Colonic mucosa (tissue), 4 donors: ENCODE measurements around the gene ASAP3. TPM values are rescaled to one million over a fixed set of nuclear protein-coding genes. Genes with fewer than 3 reads are reported as not detected.

Experiments used
- DNase-seq: peaks from one replicate; pipeline ENCODE4 v3.0.0-alpha.2; 2020
- H3K27ac ChIP-seq: fragments of 200-600 bp; one replicate; pipeline ENCODE4 v1.8.0; 2021
- H3K27me3 ChIP-seq: fragments of 200-600 bp; one replicate; pipeline ENCODE4 v1.8.0; 2021
- H3K36me3 ChIP-seq: fragments of 200-600 bp; one replicate; pipeline ENCODE4 v1.8.0; 2021
- H3K4me1 ChIP-seq: fragments of 200-600 bp; one replicate; pipeline ENCODE4 v1.8.0; 2021; ENCODE audit warnings: mild to moderate bottlenecking
- H3K4me3 ChIP-seq: fragments of 200-600 bp; one replicate; pipeline ENCODE4 v1.8.0; 2021
- H3K9ac ChIP-seq, 2 donors: one replicate each; pipeline ENCODE4 v1.7.0; 2013; ENCODE audit warnings: control low read depth in 2 of 2, low read depth in 2 of 2, low read length in 2 of 2
- H3K9me3 ChIP-seq: fragments of 200-600 bp; one replicate; pipeline ENCODE4 v1.8.0; 2021
- intact Hi-C: fragments of 100-400 bp; cut with DNase I; formaldehyde crosslinking; loops from one replicate; pipeline ENCODE4 v1.14.1; 2022
- total RNA-seq, 2 donors: library from RNA; stranded (reverse); fragmentation: NEBNext Ultra II Directional in 1 of 2; extraction: Animal tissue kit (Norgen Biotek cat#: 25700) in 1 of 2; gene quantifications; one replicate each; pipeline ENCODE4 v1.2.1, GENCODE V29; 2021
- TF ChIP-seq, protein P1 (sequence below): fragments of 200-600 bp; IDR thresholded peaks from one replicate; pipeline ENCODE4 v1.8.0; 2022; ENCODE audit warnings: antibody characterized with exemption, mild to moderate bottlenecking
- donor health status: healthy.
- donor health status: DM: no; HTN: no; CAD: no.
- donor health status: DM: no; HTN: no; CAD: no.

ASAP3 gene
- total RNA-seq, 2 donors from 2014 or later = 22.9 to 27.3 TPM

DNA sequence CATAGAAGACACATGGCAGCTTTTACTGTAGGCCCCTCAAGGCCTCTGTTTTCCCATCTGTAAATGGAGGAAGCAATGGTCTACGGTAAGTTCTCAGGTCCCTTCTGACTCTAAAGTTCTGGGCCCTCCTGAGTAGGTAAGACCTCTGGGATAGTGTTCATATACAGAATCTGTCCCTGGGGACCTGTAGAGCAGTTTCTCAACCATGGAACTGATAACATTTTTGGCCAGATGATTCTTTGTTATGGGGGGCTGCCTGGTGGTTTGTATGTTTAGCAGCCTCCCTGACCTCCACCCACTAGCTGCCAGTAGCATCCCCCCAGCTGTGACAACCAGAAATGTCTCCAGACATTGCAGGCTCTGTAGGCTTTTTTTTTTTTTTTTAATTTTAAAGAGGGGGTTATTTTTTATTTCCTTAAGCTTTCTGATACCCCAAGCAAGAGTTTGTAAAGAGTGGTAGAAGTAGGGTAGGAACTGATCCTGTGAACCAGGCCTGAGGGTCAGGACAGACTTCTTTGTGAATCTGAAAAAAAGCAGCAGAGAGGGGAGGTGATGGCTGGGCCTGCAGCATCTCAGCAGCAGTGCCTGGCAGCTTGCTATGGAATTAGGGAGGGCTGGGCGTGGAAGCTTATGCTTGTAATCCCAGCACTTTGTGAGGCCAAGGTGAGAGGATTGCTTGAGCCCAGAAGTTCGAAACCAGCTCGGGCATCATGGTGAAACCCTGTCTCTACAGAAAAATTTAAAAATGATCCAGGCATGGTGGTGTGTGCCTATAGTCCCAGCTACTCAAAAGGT lies 39.2 kb downstream of the ASAP3 start:
- Histone ChIP-seq H3K4me3 (no peak overlapping the region), H3K4me1 (no peaks in the 10 kb centered on the region), H3K27ac (no peak overlapping the region), H3K9ac (no peak overlapping the region), H3K27me3 (no peaks in the 10 kb centered on the region), H3K36me3 (no peaks in the 10 kb centered on the region), H3K9me3 (no peaks in the 10 kb centered on the region)
- DNase-seq = no peak
- intact Hi-C loops = no loop called here
- TF ChIP-seq, protein P1, sequence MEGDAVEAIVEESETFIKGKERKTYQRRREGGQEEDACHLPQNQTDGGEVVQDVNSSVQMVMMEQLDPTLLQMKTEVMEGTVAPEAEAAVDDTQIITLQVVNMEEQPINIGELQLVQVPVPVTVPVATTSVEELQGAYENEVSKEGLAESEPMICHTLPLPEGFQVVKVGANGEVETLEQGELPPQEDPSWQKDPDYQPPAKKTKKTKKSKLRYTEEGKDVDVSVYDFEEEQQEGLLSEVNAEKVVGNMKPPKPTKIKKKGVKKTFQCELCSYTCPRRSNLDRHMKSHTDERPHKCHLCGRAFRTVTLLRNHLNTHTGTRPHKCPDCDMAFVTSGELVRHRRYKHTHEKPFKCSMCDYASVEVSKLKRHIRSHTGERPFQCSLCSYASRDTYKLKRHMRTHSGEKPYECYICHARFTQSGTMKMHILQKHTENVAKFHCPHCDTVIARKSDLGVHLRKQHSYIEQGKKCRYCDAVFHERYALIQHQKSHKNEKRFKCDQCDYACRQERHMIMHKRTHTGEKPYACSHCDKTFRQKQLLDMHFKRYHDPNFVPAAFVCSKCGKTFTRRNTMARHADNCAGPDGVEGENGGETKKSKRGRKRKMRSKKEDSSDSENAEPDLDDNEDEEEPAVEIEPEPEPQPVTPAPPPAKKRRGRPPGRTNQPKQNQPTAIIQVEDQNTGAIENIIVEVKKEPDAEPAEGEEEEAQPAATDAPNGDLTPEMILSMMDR = no peak

DNA sequence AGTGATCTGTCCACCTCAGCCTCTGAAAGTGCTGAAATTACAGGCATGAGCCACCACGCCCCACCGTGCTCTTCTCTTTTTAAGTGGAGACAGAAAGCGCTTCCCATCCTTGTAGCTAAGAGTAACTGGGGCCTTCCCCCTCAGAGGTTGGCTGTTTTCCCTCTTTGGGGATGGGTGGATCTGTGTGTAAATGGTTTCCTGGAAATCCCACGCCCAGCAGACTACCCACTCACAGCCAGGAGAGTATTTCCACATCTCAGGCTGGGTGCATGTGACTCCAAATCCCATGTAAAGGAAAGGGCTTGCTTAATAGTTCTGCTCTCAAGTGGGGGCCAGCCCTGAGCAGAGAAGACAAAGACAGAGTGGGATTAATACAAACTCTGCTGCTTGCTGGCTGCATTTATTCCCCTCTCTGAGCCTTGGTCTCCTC lies 39.9 kb downstream of the ASAP3 start:
- Histone ChIP-seq H3K9ac (no peak overlapping the region), H3K27ac (no peak overlapping the region), H3K9me3 (no peaks in the 10 kb centered on the region), H3K4me3 (no peak overlapping the region), H3K4me1 (no peaks in the 10 kb centered on the region), H3K36me3 (no peaks in the 10 kb centered on the region), H3K27me3 (no peaks in the 10 kb centered on the region)
- DNase-seq = peak; percentile 66
- TF ChIP-seq, protein P1 = no peak
- intact Hi-C loops = no loop called here

- Histone ChIP-seq H3K4me1 (no peaks in the 10 kb centered on the region), H3K9ac (no peak overlapping the region)
These were observed 41.2 kb downstream of the ASAP3 start for GRCh38 chr1:23442751-23443150.

GRCh38 chr1:23441446-23442148 lies 42.4 kb downstream of the ASAP3 start:
- no peak overlapping the region for H3K4me3 ChIP-seq
- DNase-seq = no peak
- intact Hi-C loops = no loop called here
- no peak overlapping the region for H3K27ac ChIP-seq
- H3K36me3 ChIP-seq = no peaks in the 10 kb centered on the region
- peaks cover 4% of the 10 kb centered on the region for H3K4me1 ChIP-seq
- no peaks in the 10 kb centered on the region for H3K9me3 ChIP-seq
- TF ChIP-seq, protein P1 = no peak
- H3K27me3 ChIP-seq = no peaks in the 10 kb centered on the region
- H3K9ac ChIP-seq = no peak overlapping the region

More at GRCh38 chr1:23442751-23443150, 41.2 kb downstream of the ASAP3 start:
- Histone ChIP-seq H3K4me3 (no peak overlapping the region), H3K27me3 (no peaks in the 10 kb centered on the region), H3K9me3 (no peaks in the 10 kb centered on the region), H3K36me3 (no peaks in the 10 kb centered on the region), H3K27ac (no peak overlapping the region)
- no peak for DNase-seq
- intact Hi-C loops = no loop called here
- TF ChIP-seq, protein P1 = no peak

GRCh38 chr1:23438545-23438944 lies 45.4 kb downstream of the ASAP3 start:
- TF ChIP-seq, protein P1 = no peak
- no peaks in the 10 kb centered on the region for H3K27me3 ChIP-seq
- H3K9ac ChIP-seq = no peak overlapping the region
- no peaks in the 10 kb centered on the region for H3K36me3 ChIP-seq
- intact Hi-C loops = no loop called here
- peaks cover 10% of the 10 kb centered on the region for H3K4me1 ChIP-seq
- DNase-seq = no peak
- no peak overlapping the region for H3K27ac ChIP-seq
- H3K4me3 ChIP-seq = no peak overlapping the region
- H3K9me3 ChIP-seq = no peaks in the 10 kb centered on the region
